HG02938 (cell line): ENCODE data around the gene CACNA1H.

Experiments used
- ATAC-seq: cut with Tn5 transposase; IDR thresholded peaks from one replicate; pipeline ENCODE4 v1.9.1; 2021; ENCODE audit warnings: mild to moderate bottlenecking, moderate library complexity; ENCODE audit not compliant: unreplicated experiment

The CACNA1H gene

GRCh38 chr16:1171001-1171400, 18.1 kb downstream of the CACNA1H start:
- ATAC-seq, result no peak

- ATAC-seq, result no peak
These were observed 19.0 kb downstream of the CACNA1H start for GRCh38 chr16:1171854-1172428.

GRCh38 chr16:1172651-1173050, 19.7 kb downstream of the CACNA1H start:
- ATAC-seq, result no peak

DNA sequence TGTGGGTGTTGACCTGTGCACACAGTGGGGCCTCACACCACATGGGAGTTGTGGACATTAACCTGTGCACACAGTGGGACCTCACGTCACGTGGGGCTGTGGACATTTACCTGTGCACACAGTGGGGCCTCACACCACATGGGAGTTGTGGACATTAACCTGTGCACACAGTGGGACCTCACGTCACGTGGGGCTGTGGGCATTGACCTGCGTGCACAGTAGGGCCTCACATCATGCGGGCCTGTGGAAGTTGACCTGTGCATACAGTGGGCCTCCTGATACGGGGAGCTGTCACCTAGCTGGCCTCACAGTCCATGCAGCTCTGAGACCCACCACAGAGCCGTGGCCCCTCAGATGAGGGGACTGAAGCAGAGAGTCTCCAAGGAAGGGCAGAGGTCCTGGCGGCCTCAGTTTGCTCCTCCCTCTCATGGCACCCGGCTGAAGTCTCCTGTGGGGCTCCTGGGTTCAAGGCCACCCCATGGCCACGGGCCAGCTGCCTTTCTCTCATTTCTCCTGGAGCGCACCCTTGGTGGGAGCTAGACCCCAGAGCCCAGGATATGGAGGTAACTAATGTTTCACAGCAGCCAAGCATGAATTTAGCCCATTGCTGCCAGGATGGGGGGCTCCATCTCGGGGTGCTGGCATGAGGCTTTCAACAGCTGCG, 21.0 kb downstream of the CACNA1H start:
- ATAC-seq, result no peak

GRCh38 chr16:1174477-1175357, 21.8 kb downstream of the CACNA1H start:
- no peak for ATAC-seq

- ATAC-seq, result no peak
These were observed 22.8 kb downstream of the CACNA1H start for GRCh38 chr16:1175566-1176279.

GRCh38 chr16:1176280-1176897, 23.5 kb downstream of the CACNA1H start:
- ATAC-seq, result no peak

- no peak for ATAC-seq
These were observed 24.1 kb downstream of the CACNA1H start for GRCh38 chr16:1177053-1177452.

- ATAC-seq, result no peak
These were observed 24.8 kb downstream of the CACNA1H start for GRCh38 chr16:1177750-1178149.

DNA sequence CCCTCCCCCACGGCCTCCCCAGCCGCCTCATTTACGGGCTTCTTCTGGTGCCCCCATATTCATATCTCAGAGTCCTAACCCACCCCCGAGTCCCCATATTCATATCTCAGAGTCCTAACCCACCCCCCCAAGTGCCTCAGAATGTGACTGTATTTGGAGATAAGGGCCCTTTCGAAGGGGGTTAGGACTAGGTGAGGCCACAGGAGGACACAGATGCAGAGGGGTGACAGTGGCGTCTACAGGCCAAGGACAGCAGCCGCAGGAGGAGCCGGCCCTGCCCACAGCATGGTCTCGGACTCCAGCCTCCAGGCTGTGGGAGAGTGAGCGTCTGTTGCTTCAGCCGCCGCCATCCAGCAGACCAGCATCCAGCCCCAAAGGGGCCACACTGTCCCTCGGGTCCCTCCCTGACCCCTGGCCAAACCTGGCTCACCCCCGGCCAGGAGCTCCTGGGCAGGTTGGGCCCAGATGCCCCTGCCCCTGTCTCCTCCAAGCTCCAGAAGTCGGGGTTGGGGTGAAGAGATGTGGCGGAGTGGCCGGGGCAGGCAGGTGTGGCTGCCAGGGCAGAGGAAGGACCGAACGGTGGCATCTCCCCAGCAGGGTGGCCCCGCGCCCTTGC, 25.5 kb downstream of the CACNA1H start:
- no peak for ATAC-seq

DNA sequence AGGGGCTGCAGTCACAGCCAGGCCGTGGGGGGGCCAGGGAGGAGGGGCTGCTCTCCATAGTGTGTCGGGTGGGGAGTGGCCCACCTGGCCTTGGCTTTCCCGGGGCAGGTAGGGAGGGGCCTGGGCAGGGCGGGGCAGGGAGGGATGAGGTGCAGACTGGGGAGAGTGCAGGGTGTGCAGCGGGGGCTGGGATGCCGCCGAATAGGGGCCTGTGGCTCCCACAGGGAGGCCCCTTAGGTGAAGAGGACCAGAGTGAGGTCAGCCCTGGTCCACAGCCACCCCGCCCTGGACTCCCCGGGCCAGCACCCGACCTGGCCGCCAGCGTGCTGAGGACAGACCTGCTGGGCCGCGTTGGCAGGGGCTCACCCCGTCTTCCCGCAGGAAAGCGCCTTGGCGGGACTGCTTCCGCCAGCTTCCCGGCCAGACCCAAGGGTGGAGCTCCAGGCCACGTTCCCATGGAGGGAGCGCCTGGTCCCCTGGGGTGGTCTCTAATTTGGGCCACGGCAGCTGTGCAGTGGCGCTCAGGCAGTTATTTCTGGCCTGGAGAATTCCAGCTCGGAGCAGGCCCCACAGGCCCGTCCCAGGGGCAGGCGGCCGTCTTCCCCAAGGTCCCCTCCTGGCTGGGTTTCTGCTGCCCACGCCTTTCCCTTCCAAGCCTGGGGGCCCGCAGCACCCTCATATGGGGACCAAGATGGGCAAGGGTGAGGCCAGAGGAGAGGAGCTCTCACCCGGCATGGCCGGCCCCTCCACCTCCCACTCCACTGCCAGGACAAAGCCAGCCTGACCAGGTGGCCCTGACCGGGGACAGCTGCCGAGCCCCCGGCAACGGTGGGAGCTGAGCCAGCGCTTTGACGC, 27.9 kb downstream of the CACNA1H start:
- no peak for ATAC-seq

DNA sequence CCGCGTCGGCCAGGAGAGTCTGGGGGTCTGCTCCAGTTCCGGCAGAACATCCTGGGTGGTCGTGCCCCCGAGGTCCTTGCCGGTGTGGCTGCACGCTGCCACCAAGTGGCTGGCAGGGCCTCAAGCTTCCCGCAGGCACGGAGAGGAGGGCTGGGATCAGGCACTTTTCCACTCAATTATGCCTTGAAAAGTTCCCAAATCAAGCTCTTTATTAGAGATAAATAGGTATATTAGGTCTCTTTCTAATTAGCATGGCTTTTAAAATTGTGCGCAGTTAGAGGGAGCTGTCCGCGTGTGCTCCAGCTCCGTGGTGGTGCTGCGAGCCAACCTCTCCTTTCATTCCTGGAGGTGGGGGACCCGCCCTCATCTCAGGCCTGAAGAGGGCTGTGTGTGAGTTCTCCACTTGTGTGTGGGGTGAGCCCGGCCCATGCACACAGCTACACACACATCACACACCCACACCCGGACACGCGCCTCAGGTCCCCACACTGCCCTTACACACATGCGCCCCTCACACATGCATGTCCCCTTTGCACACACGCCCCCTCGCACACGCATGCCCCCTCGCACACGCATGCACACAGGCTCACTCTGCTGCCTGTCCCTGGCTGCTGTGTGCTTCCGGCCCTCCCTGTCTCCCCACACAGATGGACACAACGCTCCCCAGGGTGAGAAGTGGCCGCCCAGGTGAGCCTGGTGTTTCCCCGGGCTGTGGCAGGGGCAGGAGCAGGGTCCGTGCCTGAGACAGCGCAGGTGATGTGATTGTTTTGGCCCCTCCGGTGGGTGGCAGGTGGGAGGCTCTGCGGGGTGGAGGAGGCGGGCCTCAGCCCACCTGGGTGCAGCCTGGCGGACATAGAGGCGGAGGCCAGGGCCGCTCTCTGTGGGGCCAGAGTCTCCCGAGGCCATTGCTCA, 28.8 kb downstream of the CACNA1H start:
- no peak for ATAC-seq

DNA sequence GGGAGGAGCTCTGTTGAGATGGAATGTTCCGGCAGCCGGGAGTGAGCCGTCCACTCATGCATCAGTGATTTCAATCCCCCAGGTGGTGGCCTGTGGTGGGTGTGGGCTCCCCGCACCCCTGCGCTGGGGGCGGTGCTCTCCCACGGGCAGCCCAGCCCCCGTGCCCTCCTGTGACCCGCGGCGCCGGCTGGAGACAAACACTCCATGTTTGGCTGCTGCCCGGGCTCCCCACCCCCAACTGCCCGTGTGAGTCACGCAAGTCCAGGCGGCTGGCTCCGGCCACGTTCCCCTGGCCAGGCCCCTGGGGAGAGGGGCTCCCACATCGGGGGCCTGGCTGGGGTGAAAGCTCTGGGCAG, 29.4 kb downstream of the CACNA1H start:
- ATAC-seq, result no peak

DNA sequence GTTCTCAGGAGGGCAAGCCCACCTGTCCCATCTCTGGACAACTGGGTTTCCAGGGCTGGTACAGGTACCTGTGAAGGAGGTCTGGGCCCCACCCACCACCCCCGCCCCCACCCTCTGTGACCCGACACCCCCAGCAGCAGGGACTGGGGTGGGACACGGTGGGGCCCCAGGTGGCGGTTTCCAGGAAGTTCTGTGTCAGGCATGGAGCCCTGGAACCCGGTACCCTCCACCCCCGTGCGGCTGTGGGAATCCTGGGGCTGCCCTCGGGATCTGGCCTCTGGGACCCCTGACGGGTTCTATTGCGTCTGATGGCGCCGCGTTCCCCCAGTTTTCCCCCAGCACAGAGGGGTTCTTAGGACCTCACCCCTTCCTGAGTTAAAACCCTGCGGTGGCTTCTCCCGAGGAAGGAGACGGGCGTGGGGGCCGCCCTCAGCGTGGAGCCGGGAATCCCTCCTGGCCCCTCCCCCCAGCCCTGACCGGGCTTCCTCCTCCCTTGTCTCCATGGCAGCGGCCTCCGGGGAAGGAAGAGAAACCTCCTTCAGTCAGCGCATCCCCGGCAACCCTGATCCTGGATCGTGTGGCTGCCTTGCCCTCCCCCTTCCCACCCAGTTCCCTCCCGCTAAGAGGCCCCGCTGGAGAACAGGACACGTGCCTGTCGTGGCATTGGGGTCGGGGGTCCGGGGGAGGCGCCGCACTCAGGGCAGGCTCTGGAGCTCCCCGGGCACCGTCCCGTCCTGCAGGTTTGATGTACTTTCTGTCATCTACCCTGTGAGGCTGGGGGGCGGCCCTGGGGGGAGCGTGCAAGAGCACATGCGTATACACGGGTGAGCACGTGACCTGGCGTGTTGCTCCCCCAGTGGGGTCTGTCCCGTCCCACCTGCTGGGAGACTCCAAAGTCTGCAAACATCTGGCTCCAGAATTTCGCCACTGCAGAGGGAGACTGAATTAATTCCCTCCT, 30.3 kb downstream of the CACNA1H start:
- ATAC-seq, result no peak

GRCh38 chr16:1184156-1184868, 31.4 kb downstream of the CACNA1H start:
- ATAC-seq, result no peak

DNA sequence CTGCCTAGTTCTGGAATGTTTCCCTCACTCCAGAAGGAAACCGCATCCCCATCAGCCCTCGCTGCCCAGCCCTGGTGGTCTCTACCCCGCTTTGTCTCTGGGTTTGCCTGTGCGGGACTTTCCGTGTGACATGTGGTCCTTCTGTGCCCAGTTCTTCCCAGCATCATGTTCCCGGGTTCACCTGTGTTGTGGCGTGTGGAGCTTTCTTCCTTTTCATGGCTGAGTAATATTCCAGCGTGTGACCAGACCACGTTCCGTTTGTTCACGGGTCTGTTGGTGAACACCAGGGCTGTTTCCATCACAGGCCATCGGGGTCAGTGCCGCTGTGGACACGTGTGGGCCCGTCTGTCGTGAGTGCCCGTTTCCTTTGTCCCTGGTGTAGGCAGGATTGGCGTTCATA, 32.1 kb downstream of the CACNA1H start:
- no peak for ATAC-seq
